GM12865 (cell line): ENCODE measurements around the gene KRT82.

Experiments used
- DNase-seq: peaks from one replicate; pipeline ENCODE4 v3.0.0; 2010; ENCODE audit warnings: low read depth
- H3K4me3 ChIP-seq: 2 replicates; pipeline ENCODE4 v1.5.1; 2011; ENCODE audit warnings: mild to moderate bottlenecking, low read depth, low read length, control low read depth
- CTCF ChIP-seq: IDR thresholded peaks from 2 replicates; pipeline ENCODE4 v1.5.1; 2011; ENCODE audit warnings: low read length, control low read depth, low read depth, inconsistent platforms; ENCODE audit not compliant: insufficient read depth; ENCODE audit errors: missing control alignments

KRT82 gene

GRCh38 chr12:52434760-52435530 is 28.8 kb upstream of the KRT82 start:
- H3K4me3 ChIP-seq, result no peak overlapping the region
- no peak for TF ChIP-seq CTCF
- DNase-seq, result no peak

GRCh38 chr12:52434081-52434733 is 28.1 kb upstream of the KRT82 start, which contains the start of gene KRT75:
Gene KRT75 (minus strand): TSS chr12:52434371. CDS start chr12:52434304, 67 bp downstream.
- no peak for DNase-seq
- no peak for TF ChIP-seq CTCF
- no peak within 1 kb of the TSS for H3K4me3 ChIP-seq

GRCh38 chr12:52433501-52434080 is 27.5 kb upstream of the KRT82 start:
- no peak overlapping the region for H3K4me3 ChIP-seq
- no peak for TF ChIP-seq CTCF

GRCh38 chr12:52432559-52433207 is 26.5 kb upstream of the KRT82 start:
- no peak overlapping the region for H3K4me3 ChIP-seq
- no peak for DNase-seq
- TF ChIP-seq CTCF, result no peak

More at GRCh38 chr12:52433501-52434080, 27.5 kb upstream of the KRT82 start:
- no peak for DNase-seq

GRCh38 chr12:52428121-52428520 is 22.0 kb upstream of the KRT82 start:
- TF ChIP-seq CTCF, result no peak
- no peak for DNase-seq
- H3K4me3 ChIP-seq, result no peak overlapping the region

GRCh38 chr12:52427083-52427482 is 20.9 kb upstream of the KRT82 start:
- no peak for DNase-seq
- TF ChIP-seq CTCF, result no peak
- no peak overlapping the region for H3K4me3 ChIP-seq
